ENCODE results near the gene EPPIN.

EPPIN gene

DNA sequence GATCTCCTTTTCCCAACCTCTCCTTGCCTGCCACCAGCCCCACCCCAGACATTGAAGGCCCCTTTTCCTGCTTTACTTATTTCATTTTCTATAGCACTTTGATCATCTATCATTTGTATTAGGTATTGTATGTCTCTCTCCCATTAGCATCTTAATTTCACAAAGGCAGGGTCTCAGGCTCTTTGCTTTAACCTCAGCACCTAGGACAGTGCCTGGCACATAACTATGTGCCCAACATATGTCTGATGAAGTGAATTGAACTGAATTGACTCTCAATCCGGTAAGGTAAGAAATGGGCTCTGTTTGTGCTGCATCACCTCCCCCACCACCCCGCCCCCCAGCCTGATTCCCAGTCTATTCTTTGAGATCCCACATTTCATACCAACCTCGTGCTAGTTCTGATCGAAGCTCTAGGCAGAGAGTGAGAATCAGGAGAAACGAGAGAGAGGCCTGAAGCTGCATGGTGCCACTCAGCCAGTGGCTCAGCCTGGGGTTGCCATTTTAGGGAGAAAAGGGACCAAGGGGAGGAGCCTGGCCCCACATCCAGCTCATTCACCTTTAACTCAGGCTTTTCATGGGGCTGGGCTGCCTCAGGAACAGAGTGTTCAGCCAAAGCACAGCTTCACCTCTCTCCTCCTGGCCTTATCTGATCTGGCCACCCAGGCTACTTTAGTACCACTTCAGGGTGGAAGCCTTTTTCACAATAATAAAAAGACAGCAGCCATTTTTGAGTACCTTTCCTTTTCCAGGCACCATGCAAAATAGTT is 31.9 kb downstream of the EPPIN start, which contains the start of gene SPINT3:
Gene SPINT3 (minus strand): TSS at position 476 of the 767 bp plus-strand sequence. CDS start 14 bp downstream, at position 462.
- no peak within 1 kb of the TSS for H2AFZ ChIP-seq (ENCODE audit: low read length)
- H3K4me1 ChIP-seq (ENCODE audit: insufficient read depth, low read length, poor library complexity, severe bottlenecking), result no peaks in the 10 kb centered on the region
- H3K9me2 ChIP-seq (replicated peaks; ENCODE audit: low read depth, low read length), result no peaks in the 10 kb centered on the region
- TF ChIP-seq EZH2phosphoT487 (IDR thresholded peaks at IDR 0.05; ENCODE audit: borderline replicate concordance) (no peak), CTCF (conservative IDR thresholded peaks at IDR 0.05; ENCODE audit: low read length) (no peak)
- H4K20me1 ChIP-seq (ENCODE audit: insufficient read depth, low read length, poor library complexity, severe bottlenecking), result no peaks in the 10 kb centered on the region
- H3K27me3 ChIP-seq (ENCODE audit: insufficient read depth, low read length, poor library complexity, severe bottlenecking), result no peaks in the 10 kb centered on the region
- H3K9ac ChIP-seq (ENCODE audit: low read depth, low read length, poor library complexity, severe bottlenecking), result no peak within 1 kb of the TSS
- H3K79me2 ChIP-seq (ENCODE audit: insufficient read depth, low read length), result no peaks in the 10 kb centered on the region
- no peaks in the 10 kb centered on the region for H3K36me3 ChIP-seq (ENCODE audit: insufficient read depth, low read length)
- no peaks in the 10 kb centered on the region for H3K9me3 ChIP-seq (ENCODE audit: insufficient read depth, low read depth, low read length)
- H3K4me3 ChIP-seq (ENCODE audit: low read length, poor library complexity, severe bottlenecking), result no peak within 1 kb of the TSS
- H3K4me2 ChIP-seq (ENCODE audit: low read depth, low read length, poor library complexity, severe bottlenecking), result no peak within 1 kb of the TSS
- no peaks in the 10 kb centered on the region for H3F3A ChIP-seq (ENCODE audit: low read depth)

DNA sequence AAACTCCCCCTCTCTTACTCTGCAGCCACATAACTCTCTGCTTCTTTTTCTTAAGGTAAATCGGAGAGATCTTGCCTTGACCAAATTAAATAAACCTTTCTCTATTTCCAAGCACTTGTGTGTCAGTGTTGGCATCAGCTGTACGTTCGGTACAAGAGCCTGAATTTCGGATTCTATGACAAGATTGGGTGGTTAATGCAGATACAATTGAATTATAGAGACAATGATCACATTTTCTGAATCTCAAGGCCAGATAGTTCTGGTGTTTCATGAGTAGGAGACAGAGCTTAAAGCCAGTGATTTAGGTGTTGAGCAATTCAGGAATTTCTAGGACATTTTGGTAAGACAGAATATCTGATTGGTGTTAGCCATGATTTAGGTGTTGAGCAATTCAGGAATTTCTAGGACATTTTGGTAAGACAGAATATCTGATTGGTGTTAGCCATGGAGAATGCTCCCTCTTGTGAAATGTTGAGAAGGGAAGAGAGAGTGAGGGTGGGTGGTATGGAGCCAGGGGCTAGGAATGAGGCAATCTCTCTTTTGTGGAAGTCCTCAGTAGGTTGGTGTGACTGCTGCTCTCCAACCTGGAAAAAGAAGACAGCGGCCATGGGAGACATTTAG is 36.8 kb downstream of the EPPIN start:
- Histone ChIP-seq H3K4me3 (ENCODE audit: low read length, poor library complexity, severe bottlenecking) (no peak overlapping the region), H3K9me3 (ENCODE audit: insufficient read depth, low read depth, low read length) (no peaks in the 10 kb centered on the region), H2AFZ (ENCODE audit: low read length) (no peak overlapping the region), H3K9me2 (replicated peaks; ENCODE audit: low read depth, low read length) (no peaks in the 10 kb centered on the region), H4K20me1 (ENCODE audit: insufficient read depth, low read length, poor library complexity, severe bottlenecking) (no peaks in the 10 kb centered on the region), H3F3A (ENCODE audit: low read depth) (no peaks in the 10 kb centered on the region), H3K27me3 (ENCODE audit: insufficient read depth, low read length, poor library complexity, severe bottlenecking) (no peaks in the 10 kb centered on the region), H3K4me2 (ENCODE audit: low read depth, low read length, poor library complexity, severe bottlenecking) (no peak overlapping the region), H3K79me2 (ENCODE audit: insufficient read depth, low read length) (no peaks in the 10 kb centered on the region), H3K9ac (ENCODE audit: low read depth, low read length, poor library complexity, severe bottlenecking) (no peak overlapping the region), H3K36me3 (ENCODE audit: insufficient read depth, low read length) (no peaks in the 10 kb centered on the region), H3K4me1 (ENCODE audit: insufficient read depth, low read length, poor library complexity, severe bottlenecking) (no peaks in the 10 kb centered on the region)
- no peak for TF ChIP-seq CTCF (conservative IDR thresholded peaks at IDR 0.05; ENCODE audit: low read length)
- no peak for TF ChIP-seq EZH2phosphoT487 (IDR thresholded peaks at IDR 0.05; ENCODE audit: borderline replicate concordance)

DNA sequence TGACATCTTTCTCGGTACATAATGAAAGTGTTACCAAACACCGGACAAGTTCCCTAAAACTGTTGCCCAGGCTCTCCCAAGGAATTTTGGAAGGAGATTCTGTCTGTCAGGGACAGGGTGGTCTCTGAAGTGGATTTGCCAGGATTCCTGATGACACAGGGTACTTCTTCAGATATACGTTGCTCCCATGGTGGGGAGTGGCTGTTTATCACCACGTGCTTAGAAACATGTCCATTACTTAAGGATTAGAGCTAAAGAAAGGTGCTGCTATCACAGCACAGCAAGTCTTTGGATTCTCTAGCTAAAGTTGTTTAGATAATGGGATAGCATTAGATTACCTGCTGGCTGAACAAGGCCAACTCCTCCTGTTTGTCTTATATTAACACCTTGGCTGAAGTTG is 38.1 kb downstream of the EPPIN start:
- no peaks in the 10 kb centered on the region for H3K27me3 ChIP-seq (ENCODE audit: insufficient read depth, low read length, poor library complexity, severe bottlenecking)

More for the DNA sequence above, 38.1 kb downstream of the EPPIN start:
- no peak overlapping the region for H3K9ac ChIP-seq (ENCODE audit: low read depth, low read length, poor library complexity, severe bottlenecking)
- TF ChIP-seq EZH2phosphoT487 (IDR thresholded peaks at IDR 0.05; ENCODE audit: borderline replicate concordance) (no peak), CTCF (conservative IDR thresholded peaks at IDR 0.05; ENCODE audit: low read length) (no peak)
- H3K4me1 ChIP-seq (ENCODE audit: insufficient read depth, low read length, poor library complexity, severe bottlenecking), result no peaks in the 10 kb centered on the region
- no peaks in the 10 kb centered on the region for H3F3A ChIP-seq (ENCODE audit: low read depth)
- H4K20me1 ChIP-seq (ENCODE audit: insufficient read depth, low read length, poor library complexity, severe bottlenecking), result no peaks in the 10 kb centered on the region
- no peak overlapping the region for H3K4me2 ChIP-seq (ENCODE audit: low read depth, low read length, poor library complexity, severe bottlenecking)
- H3K4me3 ChIP-seq (ENCODE audit: low read length, poor library complexity, severe bottlenecking), result no peak overlapping the region
- no peaks in the 10 kb centered on the region for H3K79me2 ChIP-seq (ENCODE audit: insufficient read depth, low read length)
- H3K36me3 ChIP-seq (ENCODE audit: insufficient read depth, low read length), result no peaks in the 10 kb centered on the region
- no peaks in the 10 kb centered on the region for H3K9me3 ChIP-seq (ENCODE audit: insufficient read depth, low read depth, low read length)
- no peak overlapping the region for H2AFZ ChIP-seq (ENCODE audit: low read length)
- no peaks in the 10 kb centered on the region for H3K9me2 ChIP-seq (replicated peaks; ENCODE audit: low read depth, low read length)

All from Loucy (cell line).